GM23338 (cell line): ENCODE data around the gene CNTNAP5. TPM values are rescaled to one million over a fixed set of nuclear protein-coding genes. Genes with fewer than 3 reads are reported as not detected.

Source experiments
- ATAC-seq: fragments of 200-7000 bp; cut with Tn5 transposase; 3 replicates; pipeline ENCODE4 v1.9.1; 2020
- DNase-seq: peaks from one replicate; pipeline ENCODE4 v3.0.0-alpha.2; 2015; ENCODE audit warnings: low spot score
- H2AFZ ChIP-seq: fragments of 200-600 bp; sonication (generic); 2 replicates; pipeline ENCODE4 v1.8.0; 2016; ENCODE audit warnings: antibody characterized with exemption, mild to moderate bottlenecking, moderate library complexity
- H3F3A ChIP-seq: fragments of 200-600 bp; sonication (generic); replicated peaks from 2 replicates; pipeline ENCODE4 v1.8.0; 2017; ENCODE audit warnings: antibody characterized with exemption, mixed run types, low read depth
- H3K27ac ChIP-seq: fragments of 200-600 bp; sonication (generic); 2 replicates; pipeline ENCODE4 v1.6.1; 2016; ENCODE audit warnings: low read depth
- H3K27me3 ChIP-seq: fragments of 200-600 bp; sonication (generic); 2 replicates; pipeline ENCODE4 v1.8.0; 2016; ENCODE audit warnings: mild to moderate bottlenecking, mixed run types, moderate library complexity; ENCODE audit not compliant: insufficient read depth
- H3K36me3 ChIP-seq: fragments of 200-600 bp; sonication (generic); 2 replicates; pipeline ENCODE4 v1.8.0; 2016; ENCODE audit warnings: mild to moderate bottlenecking; ENCODE audit not compliant: insufficient read depth
- H3K4me1 ChIP-seq: fragments of 200-600 bp; sonication (generic); 2 replicates; pipeline ENCODE4 v1.8.0; 2016; ENCODE audit warnings: mild to moderate bottlenecking, moderate library complexity; ENCODE audit not compliant: insufficient read depth
- H3K4me2 ChIP-seq: fragments of 200-600 bp; sonication (generic); 2 replicates; pipeline ENCODE4 v1.7.1; 2017; ENCODE audit warnings: mixed run types
- H3K4me3 ChIP-seq: fragments of 200-600 bp; sonication (generic); 2 replicates; pipeline ENCODE4 v1.6.1; 2016; ENCODE audit warnings: mixed run types
- H3K79me2 ChIP-seq: fragments of 200-600 bp; sonication (generic); replicated peaks from 2 replicates; pipeline ENCODE4 v1.8.0; 2017; ENCODE audit warnings: mild to moderate bottlenecking; ENCODE audit not compliant: insufficient read depth
- H3K9me2 ChIP-seq: fragments of 200-600 bp; sonication (generic); 2 replicates; pipeline ENCODE4 v1.8.0; 2017; ENCODE audit not compliant: insufficient read depth
- H4K20me1 ChIP-seq: fragments of 200-600 bp; sonication (generic); replicated peaks from 2 replicates; pipeline ENCODE4 v1.8.0; 2017; ENCODE audit warnings: mild to moderate bottlenecking; ENCODE audit not compliant: insufficient read depth
- H3K27ac Mint-ChIP-seq: 2 replicates; pipeline ENCODE4 v1.8.0; 2020; ENCODE audit warnings: inconsistent platforms, mild to moderate bottlenecking, moderate library complexity, mixed read lengths
- H3K27me3 Mint-ChIP-seq: 3 replicates; pipeline ENCODE4 v1.8.0; 2022; ENCODE audit warnings: low read depth, mild to moderate bottlenecking, moderate library complexity, mixed read lengths, inconsistent platforms; ENCODE audit not compliant: insufficient read depth, poor library complexity
- H3K36me3 Mint-ChIP-seq: 3 replicates; pipeline ENCODE4 v1.8.0; 2021; ENCODE audit warnings: low read depth, mild to moderate bottlenecking, inconsistent platforms, moderate library complexity, mixed read lengths
- H3K4me1 Mint-ChIP-seq: 3 replicates; pipeline ENCODE4 v1.8.0; 2020; ENCODE audit warnings: mild to moderate bottlenecking, inconsistent platforms, mixed read lengths
- H3K4me3 Mint-ChIP-seq: 3 replicates; pipeline ENCODE4 v1.8.0; 2021; ENCODE audit warnings: moderate library complexity, mild to moderate bottlenecking, inconsistent platforms, mixed read lengths
- H3K9me3 Mint-ChIP-seq: 3 replicates; pipeline ENCODE4 v1.8.0; 2020; ENCODE audit warnings: moderate library complexity, mild to moderate bottlenecking, inconsistent platforms, mixed read lengths
- CREB1 ChIP-seq: fragments of 250-450 bp; sonication (Bioruptor Pico); IDR thresholded peaks from 2 replicates; pipeline ENCODE4 v1.5.0; 2020; ENCODE audit warnings: low read depth, mild to moderate bottlenecking, moderate library complexity
- CTCF ChIP-seq, 2 experiments: fragments of 200-600 bp in 1 of 2; sonication (generic) in 1 of 2; conservative IDR thresholded peaks; 2 replicates each; pipeline versions ENCODE4 v1.5.1 to v1.6.1; 2016 to 2017; ENCODE audit warnings: antibody characterized with exemption in 2 of 2, low read depth in 2 of 2, mild to moderate bottlenecking in 2 of 2, moderate library complexity in 1 of 2
- ETS1 ChIP-seq: IDR thresholded peaks from 2 replicates; pipeline ENCODE4 v1.6.1; 2016; ENCODE audit warnings: antibody characterized with exemption
- EZH2 ChIP-seq: fragments of 200-600 bp; sonication (generic); IDR thresholded peaks from one replicate; pipeline ENCODE4 v1.8.0; 2017; ENCODE audit warnings: antibody characterized with exemption, mild to moderate bottlenecking, low read depth; ENCODE audit not compliant: unreplicated experiment
- EZH2phosphoT487 ChIP-seq: fragments of 200-600 bp; sonication (generic); IDR thresholded peaks from one replicate; pipeline ENCODE4 v1.8.1; 2018; ENCODE audit warnings: antibody characterized with exemption; ENCODE audit not compliant: unreplicated experiment
- JUNB ChIP-seq: IDR thresholded peaks from one replicate; pipeline ENCODE4 v1.6.1; 2016; ENCODE audit warnings: antibody characterized with exemption; ENCODE audit not compliant: unreplicated experiment
- NANOG ChIP-seq: IDR thresholded peaks from 2 replicates; pipeline ENCODE4 v1.6.1; 2016; ENCODE audit warnings: antibody characterized with exemption, borderline replicate concordance
- POLR2AphosphoS5 ChIP-seq: IDR thresholded peaks from 2 replicates; pipeline ENCODE4 v1.6.1; 2016; ENCODE audit warnings: antibody characterized with exemption, low read depth
- REST ChIP-seq: IDR thresholded peaks from one replicate; pipeline ENCODE4 v1.6.1; 2018; ENCODE audit warnings: antibody characterized with exemption; ENCODE audit not compliant: unreplicated experiment
- STAT1 ChIP-seq: IDR thresholded peaks from one replicate; pipeline ENCODE4 v1.6.1; 2016; ENCODE audit warnings: antibody characterized with exemption; ENCODE audit not compliant: unreplicated experiment
- ZNF114 ChIP-seq: fragments of 250-450 bp; sonication (Bioruptor Pico); IDR thresholded peaks from 2 replicates; pipeline ENCODE4 v1.5.0; 2020; ENCODE audit warnings: mild to moderate bottlenecking, moderate library complexity
- ZNF331 ChIP-seq: fragments of 250-450 bp; sonication (Bioruptor Pico); IDR thresholded peaks from 2 replicates; pipeline ENCODE4 v1.5.0; 2020; ENCODE audit warnings: low read depth, mild to moderate bottlenecking, moderate library complexity
- polyA plus RNA-seq: library from polyadenylated mRNA; unstranded; fragments of >200 nt; fragmentation: Nextera tagmentation; extraction: Ambion mirVana; gene quantifications from 2 replicates; pipeline ENCODE4 v1.2.1, GENCODE V29; 2016
- total RNA-seq: library from RNA; depleted of rRNA; stranded (reverse); fragments of >200 nt; shearing (Covaris generic); gene quantifications from 2 replicates; pipeline ENCODE4 v1.2.3, GENCODE V29; 2014
- TF ChIP-seq, protein P1 (sequence below): fragments of 250-450 bp; sonication (Bioruptor Pico); IDR thresholded peaks from 2 replicates; pipeline ENCODE4 v1.5.0; 2020; ENCODE audit warnings: mild to moderate bottlenecking, moderate library complexity

CNTNAP5 gene
- total and polyA plus RNA-seq, 2 experiments from 2014 or later, result 0.49 to 0.50 TPM

- Mint-ChIP-seq H3K9me3 (0 out of 3 replicates have a peak, but pooled peaks cover 3% of the 10 kb centered on the region), H3K4me1 (peaks cover 9% of the 10 kb centered on the region), H3K27ac (no peak overlapping the region), H3K27me3 (no peaks in the 10 kb centered on the region), H3K36me3 (no peaks in the 10 kb centered on the region), H3K4me3 (no peak overlapping the region)
- no peaks in the 10 kb centered on the region for H3K36me3 ChIP-seq
- H2AFZ ChIP-seq, result no peak overlapping the region
- no peaks in the 10 kb centered on the region for H3K27me3 ChIP-seq
- H3F3A ChIP-seq, result no peaks in the 10 kb centered on the region
- H3K4me1 ChIP-seq, result no peaks in the 10 kb centered on the region
- H3K79me2 ChIP-seq, result no peaks in the 10 kb centered on the region
- no peak for DNase-seq
- H3K9me2 ChIP-seq, result no peaks in the 10 kb centered on the region
- ATAC-seq, result no peak
- H3K4me2 ChIP-seq, result no peak overlapping the region
- H3K4me3 ChIP-seq, result no peak overlapping the region
- H3K27ac ChIP-seq, result no peak overlapping the region
- no peaks in the 10 kb centered on the region for H4K20me1 ChIP-seq
- no peak for TF ChIP-seq REST
- TF ChIP-seq ZNF331 (CRISPR knock-in tag), result no peak
- no peak for TF ChIP-seq ETS1
- no peak for TF ChIP-seq POLR2AphosphoS5
- no peak for TF ChIP-seq EZH2
- TF ChIP-seq JUNB, result no peak
- no peak for TF ChIP-seq ZNF114 (CRISPR knock-in tag)
- TF ChIP-seq, protein P1, sequence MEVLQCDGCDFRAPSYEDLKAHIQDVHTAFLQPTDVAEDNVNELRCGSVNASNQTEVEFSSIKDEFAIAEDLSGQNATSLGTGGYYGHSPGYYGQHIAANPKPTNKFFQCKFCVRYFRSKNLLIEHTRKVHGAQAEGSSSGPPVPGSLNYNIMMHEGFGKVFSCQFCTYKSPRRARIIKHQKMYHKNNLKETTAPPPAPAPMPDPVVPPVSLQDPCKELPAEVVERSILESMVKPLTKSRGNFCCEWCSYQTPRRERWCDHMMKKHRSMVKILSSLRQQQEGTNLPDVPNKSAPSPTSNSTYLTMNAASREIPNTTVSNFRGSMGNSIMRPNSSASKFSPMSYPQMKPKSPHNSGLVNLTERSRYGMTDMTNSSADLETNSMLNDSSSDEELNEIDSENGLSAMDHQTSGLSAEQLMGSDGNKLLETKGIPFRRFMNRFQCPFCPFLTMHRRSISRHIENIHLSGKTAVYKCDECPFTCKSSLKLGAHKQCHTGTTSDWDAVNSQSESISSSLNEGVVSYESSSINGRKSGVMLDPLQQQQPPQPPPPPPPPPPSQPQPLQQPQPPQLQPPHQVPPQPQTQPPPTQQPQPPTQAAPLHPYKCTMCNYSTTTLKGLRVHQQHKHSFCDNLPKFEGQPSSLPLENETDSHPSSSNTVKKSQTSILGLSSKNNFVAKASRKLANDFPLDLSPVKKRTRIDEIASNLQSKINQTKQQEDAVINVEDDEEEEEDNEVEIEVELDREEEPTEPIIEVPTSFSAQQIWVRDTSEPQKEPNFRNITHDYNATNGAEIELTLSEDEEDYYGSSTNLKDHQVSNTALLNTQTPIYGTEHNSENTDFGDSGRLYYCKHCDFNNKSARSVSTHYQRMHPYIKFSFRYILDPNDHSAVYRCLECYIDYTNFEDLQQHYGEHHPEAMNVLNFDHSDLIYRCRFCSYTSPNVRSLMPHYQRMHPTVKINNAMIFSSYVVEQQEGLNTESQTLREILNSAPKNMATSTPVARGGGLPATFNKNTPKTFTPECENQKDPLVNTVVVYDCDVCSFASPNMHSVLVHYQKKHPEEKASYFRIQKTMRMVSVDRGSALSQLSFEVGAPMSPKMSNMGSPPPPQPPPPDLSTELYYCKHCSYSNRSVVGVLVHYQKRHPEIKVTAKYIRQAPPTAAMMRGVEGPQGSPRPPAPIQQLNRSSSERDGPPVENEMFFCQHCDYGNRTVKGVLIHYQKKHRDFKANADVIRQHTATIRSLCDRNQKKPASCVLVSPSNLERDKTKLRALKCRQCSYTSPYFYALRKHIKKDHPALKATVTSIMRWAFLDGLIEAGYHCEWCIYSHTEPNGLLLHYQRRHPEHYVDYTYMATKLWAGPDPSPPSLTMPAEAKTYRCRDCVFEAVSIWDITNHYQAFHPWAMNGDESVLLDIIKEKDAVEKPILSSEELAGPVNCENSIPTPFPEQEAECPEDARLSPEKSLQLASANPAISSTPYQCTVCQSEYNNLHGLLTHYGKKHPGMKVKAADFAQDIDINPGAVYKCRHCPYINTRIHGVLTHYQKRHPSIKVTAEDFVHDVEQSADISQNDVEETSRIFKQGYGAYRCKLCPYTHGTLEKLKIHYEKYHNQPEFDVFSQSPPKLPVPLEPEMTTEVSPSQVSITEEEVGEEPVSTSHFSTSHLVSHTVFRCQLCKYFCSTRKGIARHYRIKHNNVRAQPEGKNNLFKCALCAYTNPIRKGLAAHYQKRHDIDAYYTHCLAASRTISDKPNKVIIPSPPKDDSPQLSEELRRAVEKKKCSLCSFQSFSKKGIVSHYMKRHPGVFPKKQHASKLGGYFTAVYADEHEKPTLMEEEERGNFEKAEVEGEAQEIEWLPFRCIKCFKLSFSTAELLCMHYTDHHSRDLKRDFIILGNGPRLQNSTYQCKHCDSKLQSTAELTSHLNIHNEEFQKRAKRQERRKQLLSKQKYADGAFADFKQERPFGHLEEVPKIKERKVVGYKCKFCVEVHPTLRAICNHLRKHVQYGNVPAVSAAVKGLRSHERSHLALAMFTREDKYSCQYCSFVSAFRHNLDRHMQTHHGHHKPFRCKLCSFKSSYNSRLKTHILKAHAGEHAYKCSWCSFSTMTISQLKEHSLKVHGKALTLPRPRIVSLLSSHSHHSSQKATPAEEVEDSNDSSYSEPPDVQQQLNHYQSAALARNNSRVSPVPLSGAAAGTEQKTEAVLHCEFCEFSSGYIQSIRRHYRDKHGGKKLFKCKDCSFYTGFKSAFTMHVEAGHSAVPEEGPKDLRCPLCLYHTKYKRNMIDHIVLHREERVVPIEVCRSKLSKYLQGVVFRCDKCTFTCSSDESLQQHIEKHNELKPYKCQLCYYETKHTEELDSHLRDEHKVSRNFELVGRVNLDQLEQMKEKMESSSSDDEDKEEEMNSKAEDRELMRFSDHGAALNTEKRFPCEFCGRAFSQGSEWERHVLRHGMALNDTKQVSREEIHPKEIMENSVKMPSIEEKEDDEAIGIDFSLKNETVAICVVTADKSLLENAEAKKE (CRISPR knock-in tag), result no peak
- no peak for TF ChIP-seq CTCF (conservative IDR thresholded peaks at IDR 0.05; ENCODE audit: low read depth in 2 of 2)
- TF ChIP-seq NANOG, result no peak
- TF ChIP-seq EZH2phosphoT487, result no peak
- no peak for TF ChIP-seq STAT1
- no peak for TF ChIP-seq CREB1 (CRISPR knock-in tag)
Measured at GRCh38 chr2:124092651-124093050, 67.6 kb downstream of the CNTNAP5 start.
